ENCODE data around the gene DTNA. TPM values are rescaled to one million over a fixed set of nuclear protein-coding genes. Genes with fewer than 3 reads are reported as not detected.

The DTNA gene
- polyA plus RNA-seq, 3 donors = 20.2 to 25.2 (median 20.5) TPM

DNA sequence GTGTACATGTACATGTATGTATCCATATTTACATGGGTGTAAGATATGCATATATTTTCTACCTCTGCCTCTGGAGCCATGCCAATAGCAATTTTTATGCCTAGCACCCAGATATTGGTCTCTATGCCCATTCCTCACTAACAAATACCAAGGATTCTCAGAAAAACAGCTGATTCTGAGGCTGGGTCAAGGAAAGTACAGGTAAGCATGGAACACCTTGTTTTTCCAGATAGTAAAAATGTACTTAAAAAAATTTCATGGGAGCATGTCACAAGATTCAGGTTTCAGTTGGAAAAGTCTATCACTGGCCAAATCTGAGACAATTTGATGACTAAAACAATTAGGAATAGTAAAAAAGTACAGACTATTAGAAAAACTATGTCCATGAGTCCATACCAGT lies 216.6 kb downstream of the DTNA start:
- no peak for DNase-seq (ENCODE audit: low read depth in 3 of 3, low spot score in 2 of 3)

DNA sequence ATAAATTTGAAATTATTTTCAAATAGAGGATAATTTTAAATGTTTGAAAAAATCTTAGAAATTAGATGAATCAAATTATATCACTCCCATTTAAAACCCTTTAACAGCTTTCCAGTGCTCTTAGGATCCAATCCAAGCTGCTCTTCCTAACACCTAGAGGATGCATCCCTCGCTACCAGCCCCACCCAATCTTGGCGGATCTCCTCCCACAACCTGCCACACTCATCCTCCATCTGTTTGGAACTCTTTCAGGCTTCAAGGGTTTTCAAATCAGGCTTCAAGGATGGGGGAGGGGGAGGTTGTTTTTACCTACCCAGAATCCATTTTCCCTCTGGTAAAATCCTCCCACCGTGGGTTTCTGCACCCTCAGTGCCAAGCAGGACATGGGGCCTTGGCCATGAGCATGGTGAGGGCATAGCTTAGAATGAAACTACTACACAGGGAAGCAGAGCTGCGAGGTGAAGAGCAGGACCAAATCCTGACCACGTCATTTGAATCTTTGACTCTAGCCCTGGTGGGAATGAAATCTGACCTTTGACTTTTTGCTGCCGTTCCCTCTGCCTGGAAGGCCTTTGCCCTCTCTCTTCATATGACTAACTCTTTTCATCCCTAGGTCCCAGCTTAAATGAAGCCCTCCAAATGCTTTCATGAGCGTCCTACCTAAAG lies 218.1 kb downstream of the DTNA start:
- no peak for DNase-seq (ENCODE audit: low read depth in 3 of 3, low spot score in 2 of 3)

DNA sequence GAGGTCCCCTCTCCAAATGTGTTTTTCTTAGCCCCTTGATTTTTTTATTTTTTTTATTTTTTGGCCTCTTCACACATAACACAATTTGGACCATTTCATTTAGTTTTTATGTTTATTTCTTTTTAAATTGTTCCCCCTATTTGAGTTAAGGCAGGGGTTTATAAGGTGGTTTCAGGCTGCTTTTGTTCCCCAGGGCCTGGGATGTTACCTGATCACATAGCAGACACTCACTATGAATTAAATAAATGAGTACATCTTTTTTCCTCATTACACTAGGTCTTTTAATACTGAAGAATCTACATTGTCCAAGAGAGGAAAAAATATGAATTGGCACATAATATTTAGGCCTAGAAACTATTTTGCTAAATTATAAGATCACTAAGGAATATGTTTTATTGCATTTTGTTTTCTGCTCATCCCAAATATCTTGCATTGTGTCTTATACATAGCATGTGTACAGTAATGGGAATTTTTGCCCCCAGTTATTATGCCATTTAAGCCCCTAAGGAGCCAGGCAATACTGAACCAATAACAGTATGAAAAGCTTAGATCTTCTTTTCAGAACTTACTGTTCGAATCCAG lies 218.7 kb downstream of the DTNA start:
- no peak for DNase-seq (ENCODE audit: low read depth in 3 of 3, low spot score in 2 of 3)

DNA sequence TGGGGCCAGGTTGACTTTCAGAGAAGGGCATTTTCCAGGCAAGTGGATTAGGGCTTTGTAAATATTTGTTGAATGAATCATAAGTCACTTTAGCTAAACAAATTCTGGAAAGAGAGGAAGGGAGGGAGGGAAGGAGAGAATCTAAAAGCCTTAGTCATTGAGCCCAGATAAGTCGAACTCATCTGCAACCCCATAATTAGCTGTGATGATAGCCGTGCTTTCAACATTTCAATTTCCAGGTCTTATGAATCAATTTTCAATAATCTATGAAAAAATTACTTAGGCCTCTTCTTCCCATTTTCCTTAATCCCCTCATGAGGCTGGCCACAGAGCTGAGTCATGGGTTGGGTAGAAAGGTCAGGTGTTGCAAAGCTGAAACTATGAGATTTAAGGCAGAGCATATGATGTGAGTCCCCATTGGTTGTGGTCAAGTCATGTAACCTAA lies 219.3 kb downstream of the DTNA start:
- DNase-seq (ENCODE audit: low read depth in 3 of 3, low spot score in 2 of 3) = no peak

DNA sequence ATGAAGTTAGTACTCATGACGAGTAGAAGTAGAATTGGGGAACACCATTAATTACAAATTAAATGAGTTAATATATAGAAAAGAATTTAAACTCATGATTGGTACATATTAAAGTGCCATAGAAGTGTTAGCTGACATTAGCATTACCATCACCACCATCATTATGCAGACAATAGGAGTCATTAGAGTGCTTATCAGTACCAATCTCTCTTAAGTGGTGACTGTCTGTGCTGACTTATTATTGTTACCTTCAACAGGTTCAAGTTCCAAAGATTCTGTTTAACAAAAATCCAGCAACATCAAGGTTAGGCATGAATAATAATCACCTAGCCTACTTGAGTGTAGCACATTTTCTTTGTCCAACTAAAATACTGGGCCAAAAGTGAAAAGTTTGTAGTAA lies 222.3 kb downstream of the DTNA start:
- DNase-seq (ENCODE audit: low read depth in 3 of 3, low spot score in 2 of 3) = no peak

DNA sequence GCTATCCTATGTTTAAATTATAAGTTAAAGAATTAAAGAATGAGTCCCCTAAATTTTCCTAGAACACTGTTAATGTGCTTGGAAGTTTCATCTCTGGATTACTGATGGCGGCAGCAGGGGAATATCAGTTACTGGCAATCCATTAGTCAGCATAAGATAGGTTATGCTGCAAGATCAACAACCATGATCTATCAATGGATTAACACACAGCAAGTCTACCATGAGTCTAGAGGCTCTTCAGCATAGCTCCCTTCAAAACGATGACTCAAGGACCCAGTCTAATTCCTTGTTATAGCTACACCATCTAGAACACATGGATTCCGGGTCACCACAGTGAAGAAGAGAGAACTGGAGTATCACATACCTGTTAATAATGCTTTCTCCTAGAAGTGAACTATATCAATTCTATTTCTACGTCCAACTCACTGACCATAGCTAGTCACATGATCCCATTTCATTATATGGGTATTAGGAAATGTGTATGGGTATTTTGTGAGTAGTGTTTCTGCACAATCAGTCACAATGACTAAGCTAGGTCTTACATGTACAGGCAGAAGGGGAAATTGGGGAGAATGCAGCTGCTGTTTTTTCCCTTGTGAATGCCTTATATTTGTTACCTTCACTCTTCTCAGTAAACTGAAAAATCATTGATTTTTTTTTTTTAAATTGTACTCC lies 222.8 kb downstream of the DTNA start:
- DNase-seq (ENCODE audit: low read depth in 3 of 3, low spot score in 2 of 3) = no peak

DNA sequence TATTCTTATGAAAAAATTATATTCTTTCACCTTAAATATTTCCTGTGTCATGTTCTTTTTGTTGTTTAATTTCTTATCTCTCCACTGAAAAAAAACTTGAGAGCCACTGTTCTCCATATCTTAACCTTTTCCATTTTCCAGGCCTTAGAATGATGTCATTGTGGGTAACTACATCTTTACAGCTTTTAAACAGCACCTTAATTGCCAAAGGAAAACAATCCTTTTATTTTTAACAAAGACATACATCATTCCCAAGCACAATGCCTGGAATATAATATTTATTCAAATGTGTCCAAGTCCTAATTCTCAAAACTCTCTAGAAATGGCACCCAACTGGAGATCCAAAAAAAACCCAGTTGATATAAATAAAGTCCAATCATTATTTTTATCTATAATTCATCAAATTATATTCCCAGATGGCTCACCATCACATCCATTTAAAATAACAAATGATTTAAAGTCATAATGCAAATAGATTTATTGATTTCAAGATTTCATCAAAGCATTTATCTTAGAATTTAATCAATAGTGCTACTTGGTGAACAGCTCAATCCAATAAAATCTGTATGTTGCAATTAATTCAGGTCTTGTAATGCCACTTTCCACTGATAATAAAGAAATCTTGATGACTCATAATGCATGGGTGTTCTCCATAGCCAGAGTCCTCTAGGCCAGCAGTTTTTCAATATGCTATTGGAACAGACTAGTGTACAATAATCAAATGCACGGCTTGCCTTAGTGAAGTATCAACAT lies 224.0 kb downstream of the DTNA start:
- no peak for DNase-seq (ENCODE audit: low read depth in 3 of 3, low spot score in 2 of 3)

DNA sequence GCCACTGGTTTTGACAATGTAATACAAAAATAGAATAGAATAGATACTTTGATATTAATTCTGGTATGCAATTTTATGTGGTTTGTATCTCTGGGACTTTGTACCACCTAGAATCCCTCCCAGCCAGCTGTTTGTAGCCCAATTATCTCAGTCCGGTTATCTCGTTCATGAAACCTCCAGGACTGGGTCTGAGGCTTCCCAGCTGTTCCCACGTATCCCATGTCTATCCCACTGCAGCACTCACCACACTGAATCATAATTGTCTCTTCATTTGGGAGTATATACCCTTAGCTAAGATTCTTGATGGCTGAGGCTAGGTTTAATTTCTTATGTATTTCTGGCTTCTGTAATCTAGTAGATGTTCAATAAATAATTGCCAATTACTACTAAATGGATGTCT lies 226.7 kb downstream of the DTNA start:
- no peak for DNase-seq (ENCODE audit: low read depth in 3 of 3, low spot score in 2 of 3)

DNA sequence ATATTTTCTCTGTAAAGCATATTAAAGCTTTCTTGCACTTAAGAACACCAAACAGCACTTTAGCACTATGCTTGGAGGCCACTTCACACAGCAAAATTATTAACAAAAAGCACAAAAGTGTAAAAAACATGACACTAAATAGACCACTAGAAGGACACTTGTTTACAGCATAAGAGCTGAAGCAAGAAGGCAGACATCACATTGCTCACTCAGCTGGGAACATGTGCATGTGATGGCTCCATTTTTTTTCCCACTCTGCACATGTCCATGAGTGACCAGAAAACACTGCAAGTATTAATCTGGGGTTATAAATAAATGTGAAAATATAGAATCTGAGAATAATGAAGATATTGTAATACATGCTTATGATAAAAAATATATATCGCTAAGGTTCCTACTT lies 228.0 kb downstream of the DTNA start:
- no peak for DNase-seq (ENCODE audit: low read depth in 3 of 3, low spot score in 2 of 3)
